Activated CD4-positive, alpha-beta memory T cell treated with anti-CD3 and anti-CD28 coated beads for 36 hours (primary cell): ENCODE data around the gene CEP85L. TPM values are rescaled to one million over a fixed set of nuclear protein-coding genes. Genes with fewer than 3 reads are reported as not detected.

Source experiments
- CTCF ChIA-PET: fragments of 350-600 bp; sonication (Branson Sonifier 250); formaldehyde crosslinking; loops from one replicate; lab custom pipeline; 2021; ENCODE audit warnings: antibody characterized with exemption, inconsistent platforms; lab: Charles Lee
- POLR2A ChIA-PET: fragments of 350-600 bp; sonication (Branson Sonifier 250); formaldehyde crosslinking; loops from one replicate; lab custom pipeline; 2021; ENCODE audit warnings: antibody characterized with exemption; lab: Charles Lee
- DNase-seq: peaks from one replicate; pipeline ENCODE4 v3.0.0-alpha.2; 2020
- H3K27ac Mint-ChIP-seq: one replicate; pipeline ENCODE4 v1.8.0; 2021; ENCODE audit warnings: mixed read lengths
- H3K27me3 Mint-ChIP-seq: one replicate; pipeline ENCODE4 v1.8.0; 2021; ENCODE audit warnings: mixed read lengths
- H3K36me3 Mint-ChIP-seq: one replicate; pipeline ENCODE4 v1.8.0; 2021; ENCODE audit warnings: mixed read lengths
- H3K4me1 Mint-ChIP-seq: one replicate; pipeline ENCODE4 v1.8.0; 2021; ENCODE audit warnings: low read depth, mixed read lengths
- H3K4me3 Mint-ChIP-seq: one replicate; pipeline ENCODE4 v1.8.0; 2021; ENCODE audit warnings: mild to moderate bottlenecking, mixed read lengths
- H3K9me3 Mint-ChIP-seq: one replicate; pipeline ENCODE4 v1.8.0; 2021; ENCODE audit warnings: mixed read lengths
- intact Hi-C: fragments of 100-400 bp; cut with micrococcal nuclease; formaldehyde crosslinking; loops from one replicate; pipeline ENCODE4 v1.15.1; 2023
- total RNA-seq, 2 experiments: library from RNA; stranded (reverse); gene quantifications; one replicate each; pipeline ENCODE4 v1.2.3, GENCODE V29; 2021

The CEP85L gene
- total RNA-seq, 2 experiments from 2014 or later: 21.1 to 23.3 TPM

- Mint-ChIP-seq H3K27me3 (no peaks in the 10 kb centered on the region), H3K27ac (no peak overlapping the region)
Observed at GRCh38 chr6:118639054-118639964, 12.1 kb downstream of the CEP85L start.

DNA sequence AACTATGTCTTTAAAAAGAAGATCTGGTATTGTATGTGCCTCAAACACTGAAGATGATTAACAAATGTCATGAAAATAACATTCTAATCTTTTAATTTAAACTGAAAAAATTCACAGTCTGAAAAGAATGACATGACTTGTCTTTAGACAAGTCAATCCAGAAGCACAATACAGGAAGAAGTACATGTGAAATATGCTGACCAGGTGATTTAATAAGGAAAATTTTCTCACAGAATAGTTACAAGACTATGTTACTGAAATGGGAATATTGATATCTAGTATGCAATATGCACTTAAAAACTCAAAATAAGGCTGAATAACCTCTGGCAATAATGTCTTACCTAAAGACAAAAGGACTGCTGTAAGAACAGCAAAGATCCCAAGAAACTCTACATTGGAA is 13.1 kb downstream of the CEP85L start:
- Mint-ChIP-seq H3K4me3 (no peak overlapping the region), H3K36me3 (peaks cover 5% of the 10 kb centered on the region), H3K27ac (no peak overlapping the region), H3K9me3 (no peaks in the 10 kb centered on the region), H3K27me3 (no peaks in the 10 kb centered on the region), H3K4me1 (peaks cover 52% of the 10 kb centered on the region)
- ChIA-PET POLR2A (no interaction called here), CTCF (no interaction called here)
- no peak for DNase-seq
- intact Hi-C loops: loop anchor here (5.0 kb wide), 1 partner anchor 139 kb away; no protein-coding TSS in a partner anchor

More at GRCh38 chr6:118639054-118639964, 12.1 kb downstream of the CEP85L start:
- H3K4me1 Mint-ChIP-seq: peaks cover 56% of the 10 kb centered on the region
- intact Hi-C loops: loop anchor here (5.0 kb wide), 1 partner anchor 138 kb away; no protein-coding TSS in a partner anchor
- ChIA-PET CTCF (interaction anchor here (0.9 kb wide), 1 partner anchor 74 kb away, joined by 3 read pairs; no protein-coding TSS in a partner anchor), POLR2A (no interaction called here)
- H3K36me3 Mint-ChIP-seq: peaks cover 5% of the 10 kb centered on the region
- H3K4me3 Mint-ChIP-seq: no peak overlapping the region
- no peaks in the 10 kb centered on the region for H3K9me3 Mint-ChIP-seq
- no peak for DNase-seq

- H3K27me3 Mint-ChIP-seq: no peaks in the 10 kb centered on the region
- POLR2A ChIA-PET: interaction anchor here (1.0 kb wide), 1 partner anchor 15 kb away, joined by 3 read pairs; the partner anchor contains the start of gene CEP85L
- CTCF ChIA-PET: interaction anchor here (0.7 kb wide), 1 partner anchor 164 kb away, joined by 3 read pairs; no protein-coding TSS in a partner anchor
- no peaks in the 10 kb centered on the region for H3K9me3 Mint-ChIP-seq
- no peak for DNase-seq
- H3K27ac Mint-ChIP-seq: no peak overlapping the region
- intact Hi-C loops: loop anchor here (5.0 kb wide), 1 partner anchor 141 kb away; no protein-coding TSS in a partner anchor
- H3K4me1 Mint-ChIP-seq: peaks cover 60% of the 10 kb centered on the region
- peaks cover 12% of the 10 kb centered on the region for H3K36me3 Mint-ChIP-seq
- no peak overlapping the region for H3K4me3 Mint-ChIP-seq
Observed at GRCh38 chr6:118635909-118636735, 15.3 kb downstream of the CEP85L start.

DNA sequence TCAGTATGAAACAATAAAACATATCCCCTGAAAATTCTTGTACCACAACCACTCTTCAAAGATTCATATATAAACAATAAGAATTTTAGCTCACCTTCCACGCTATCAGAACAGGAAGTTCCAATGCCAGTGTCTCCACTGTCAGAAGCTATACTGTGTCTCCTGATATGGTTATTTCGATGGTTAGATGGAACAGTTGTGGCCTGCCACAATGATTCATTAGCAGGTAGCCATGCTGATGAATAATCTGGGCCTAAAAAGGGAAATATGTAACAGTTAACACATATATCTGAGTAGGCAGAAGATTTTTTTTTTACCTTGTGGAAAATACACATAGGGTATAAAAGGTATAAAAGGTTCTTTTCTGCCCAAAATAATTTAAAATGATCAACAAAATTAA is 19.0 kb downstream of the CEP85L start:
- peaks cover 65% of the 10 kb centered on the region for H3K4me1 Mint-ChIP-seq
- ChIA-PET POLR2A (interaction anchor here (0.9 to 1.1 kb wide), 3 partner anchors 19 to 77 kb away, joined by 3 to 5 read pairs (median 4); partner anchors contain the start of gene CEP85L), CTCF (interaction anchor here (0.7 to 1.2 kb wide), 4 partner anchors 14 to 265 kb away, joined by 3 to 5 read pairs (median 4); no protein-coding TSS in a partner anchor)
- H3K27ac Mint-ChIP-seq: no peak overlapping the region
- H3K4me3 Mint-ChIP-seq: no peak overlapping the region
- intact Hi-C loops: no loop called here
- peaks cover 29% of the 10 kb centered on the region for H3K36me3 Mint-ChIP-seq
- H3K27me3 Mint-ChIP-seq: no peaks in the 10 kb centered on the region
- peak; percentile 34 for DNase-seq
- H3K9me3 Mint-ChIP-seq: no peaks in the 10 kb centered on the region

DNA sequence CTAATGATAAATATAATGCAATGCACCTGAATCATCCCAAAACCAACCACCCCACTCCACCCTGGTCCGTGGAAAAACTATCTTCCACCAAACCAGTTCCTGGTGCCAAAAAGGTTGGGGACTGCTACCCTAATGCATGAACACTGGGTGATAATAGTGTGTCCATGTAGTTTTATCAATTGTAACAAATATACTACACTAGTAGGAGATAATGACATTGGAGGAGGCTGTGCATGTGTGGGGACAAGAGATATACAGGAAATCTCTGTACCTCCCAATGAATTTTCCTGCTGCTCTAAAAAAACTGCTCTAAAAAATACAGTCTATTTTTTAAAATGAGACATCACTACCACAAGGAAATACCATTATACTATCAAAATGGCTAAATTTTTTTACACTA is 20.5 kb downstream of the CEP85L start:
- intact Hi-C loops: loop anchor here (2.0 kb wide), 2 partner anchors 20 to 78 kb away; partner anchors contain the start of gene CEP85L
- no peaks in the 10 kb centered on the region for H3K27me3 Mint-ChIP-seq
- H3K27ac Mint-ChIP-seq: no peak overlapping the region
- CTCF ChIA-PET: interaction anchor here (1.6 kb wide), 1 partner anchor 66 kb away, joined by 4 read pairs; no protein-coding TSS in a partner anchor
- H3K4me3 Mint-ChIP-seq: no peak overlapping the region
- H3K4me1 Mint-ChIP-seq: peaks cover 59% of the 10 kb centered on the region
- peaks cover 36% of the 10 kb centered on the region for H3K36me3 Mint-ChIP-seq
- peaks cover 6% of the 10 kb centered on the region for H3K9me3 Mint-ChIP-seq
- no peak for DNase-seq
- POLR2A ChIA-PET: no interaction called here

- Mint-ChIP-seq H3K4me1 (peaks cover 53% of the 10 kb centered on the region), H3K27ac (no peak overlapping the region), H3K9me3 (peaks cover 12% of the 10 kb centered on the region), H3K36me3 (peaks cover 42% of the 10 kb centered on the region), H3K4me3 (no peak overlapping the region), H3K27me3 (no peaks in the 10 kb centered on the region)
- intact Hi-C loops: loop anchor here (2.0 kb wide), 2 partner anchors 21 to 79 kb away; partner anchors contain the start of gene CEP85L
- no peak for DNase-seq
- ChIA-PET POLR2A (no interaction called here), CTCF (interaction anchor here (1.6 kb wide), 1 partner anchor 65 kb away, joined by 4 read pairs; no protein-coding TSS in a partner anchor)
Observed at GRCh38 chr6:118630067-118630466, 21.3 kb downstream of the CEP85L start.

- ChIA-PET CTCF (no interaction called here), POLR2A (interaction anchor here (0.9 kb wide), 1 partner anchor 24 kb away, joined by 4 read pairs; the partner anchor contains the start of gene CEP85L)
- peaks cover 54% of the 10 kb centered on the region for H3K4me1 Mint-ChIP-seq
- no peak for DNase-seq
- H3K27me3 Mint-ChIP-seq: no peaks in the 10 kb centered on the region
- H3K4me3 Mint-ChIP-seq: no peak overlapping the region
- intact Hi-C loops: no loop called here
- peaks cover 12% of the 10 kb centered on the region for H3K9me3 Mint-ChIP-seq
- peaks cover 45% of the 10 kb centered on the region for H3K36me3 Mint-ChIP-seq
- H3K27ac Mint-ChIP-seq: no peak overlapping the region
Observed at GRCh38 chr6:118627724-118628123, 23.7 kb downstream of the CEP85L start.

DNA sequence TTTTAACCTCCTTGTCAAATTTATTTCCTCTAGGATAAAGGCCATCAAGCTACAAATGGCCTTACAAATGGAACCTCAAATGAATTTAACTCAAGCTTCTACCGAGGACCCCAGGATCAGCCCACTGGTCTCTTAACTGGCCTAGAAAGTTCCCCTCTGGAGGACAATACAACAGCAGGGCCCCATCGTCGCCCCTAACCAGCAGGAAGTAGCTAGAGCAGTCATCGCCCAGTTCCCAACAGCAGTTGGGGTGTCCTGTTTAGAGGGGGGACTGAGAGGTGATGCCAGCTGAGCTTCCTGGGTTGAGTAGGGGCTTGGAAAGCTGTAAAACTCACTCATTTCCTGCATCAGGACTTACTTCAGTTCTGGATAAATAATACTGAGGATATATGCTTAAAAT is 25.6 kb downstream of the CEP85L start:
- intact Hi-C loops: no loop called here
- no peak for DNase-seq
- H3K9me3 Mint-ChIP-seq: peaks cover 12% of the 10 kb centered on the region
- H3K4me3 Mint-ChIP-seq: no peak overlapping the region
- H3K36me3 Mint-ChIP-seq: peaks cover 35% of the 10 kb centered on the region
- H3K27me3 Mint-ChIP-seq: no peaks in the 10 kb centered on the region
- POLR2A ChIA-PET: no interaction called here
- no peak overlapping the region for H3K27ac Mint-ChIP-seq
- CTCF ChIA-PET: interaction anchor here (1.1 to 1.4 kb wide), 3 partner anchors 9 to 81 kb away, joined by 3 read pairs; no protein-coding TSS in a partner anchor
- H3K4me1 Mint-ChIP-seq: peaks cover 51% of the 10 kb centered on the region

DNA sequence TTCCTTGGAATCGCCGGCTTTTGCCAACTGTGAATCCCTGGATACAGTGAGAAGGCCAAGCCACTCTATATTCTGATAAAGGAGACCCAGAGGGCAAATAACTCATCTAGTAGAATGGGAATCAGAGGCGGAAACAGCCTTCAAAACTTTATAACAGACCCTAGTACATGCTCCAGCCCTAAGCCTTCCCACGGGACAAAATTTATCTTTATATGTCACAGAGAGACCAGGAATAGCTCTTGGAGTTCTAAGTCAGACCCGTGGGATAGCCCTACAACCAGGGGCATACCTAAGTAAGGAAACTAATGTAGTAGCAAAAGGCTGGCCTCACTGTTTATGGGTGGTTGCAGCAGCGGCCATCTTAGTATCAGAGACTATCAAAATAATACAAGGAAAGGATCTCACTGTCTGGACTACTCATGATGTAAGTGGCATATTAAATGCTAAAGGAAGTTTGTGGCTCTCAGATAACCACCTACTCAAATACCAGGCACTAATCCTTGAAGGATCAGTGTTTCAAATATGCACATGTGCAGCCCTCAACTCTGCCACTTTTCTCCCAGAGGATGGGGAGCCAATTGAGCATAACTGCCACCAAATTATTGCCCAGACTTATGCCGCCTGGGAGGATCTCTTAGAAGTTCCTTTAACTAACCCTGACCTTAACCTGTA is 29.5 kb downstream of the CEP85L start:
- H3K4me1 Mint-ChIP-seq: peaks cover 32% of the 10 kb centered on the region
- intact Hi-C loops: no loop called here
- CTCF ChIA-PET: interaction anchor here (1.5 kb wide), 1 partner anchor 339 kb away, joined by 3 read pairs; no protein-coding TSS in a partner anchor

GRCh38 chr6:118620202-118620601 is 31.2 kb downstream of the CEP85L start:
- Mint-ChIP-seq H3K27ac (no peak overlapping the region), H3K27me3 (no peaks in the 10 kb centered on the region), H3K4me3 (no peak overlapping the region), H3K36me3 (peaks cover 3% of the 10 kb centered on the region), H3K9me3 (no peaks in the 10 kb centered on the region), H3K4me1 (peaks cover 38% of the 10 kb centered on the region)
- intact Hi-C loops: no loop called here
- no peak for DNase-seq
- ChIA-PET POLR2A (no interaction called here), CTCF (interaction anchor here (0.9 to 1.6 kb wide), 5 partner anchors 55 to 182 kb away, joined by 3 to 8 read pairs (median 4); no protein-coding TSS in a partner anchor)

More for the DNA sequence above, 29.5 kb downstream of the CEP85L start:
- Mint-ChIP-seq H3K36me3 (peaks cover 17% of the 10 kb centered on the region), H3K9me3 (peaks cover 12% of the 10 kb centered on the region), H3K4me3 (no peak overlapping the region), H3K27me3 (no peaks in the 10 kb centered on the region), H3K27ac (no peak overlapping the region)
- POLR2A ChIA-PET: no interaction called here
- no peak for DNase-seq
